Neuronal stem cell (in vitro differentiated cells): ENCODE data around the gene ROMO1.
"Not testable (repeated sequence)": the region's sequence is repeated elsewhere in the genome, so short reads cannot be mapped to it uniquely, and the experiment has no call there.

Experiments used
- DNase-seq: peaks from one replicate; pipeline ENCODE4 v3.0.0-alpha.2; 2013; ENCODE audit warnings: low spot score
- H2AFZ ChIP-seq: one replicate; pipeline ENCODE4 v1.6.1; 2013; ENCODE audit warnings: mild to moderate bottlenecking, low read length, inconsistent platforms
- H2AK5ac ChIP-seq: 2 replicates; pipeline ENCODE4 v1.6.1; 2013; ENCODE audit warnings: low read depth, mild to moderate bottlenecking, inconsistent platforms, low read length, moderate library complexity, mixed read lengths
- H2BK120ac ChIP-seq: 2 replicates; pipeline ENCODE4 v1.6.1; 2013; ENCODE audit warnings: low read depth, mild to moderate bottlenecking, inconsistent platforms, low read length, moderate library complexity, mixed read lengths
- H2BK12ac ChIP-seq: one replicate; pipeline ENCODE4 v1.6.1; 2013; ENCODE audit warnings: low read length, inconsistent platforms
- H2BK15ac ChIP-seq: 2 replicates; pipeline ENCODE4 v1.6.1; 2013; ENCODE audit warnings: mild to moderate bottlenecking, low read length, inconsistent platforms, mixed read lengths
- H2BK5ac ChIP-seq: one replicate; pipeline ENCODE4 v1.6.1; 2013; ENCODE audit warnings: inconsistent platforms, mild to moderate bottlenecking, low read length, moderate library complexity
- H3K14ac ChIP-seq: one replicate; pipeline ENCODE4 v1.6.1; 2013; ENCODE audit warnings: low read length, inconsistent platforms
- H3K18ac ChIP-seq: 2 replicates; pipeline ENCODE4 v1.6.1; 2013; ENCODE audit warnings: low read length, inconsistent platforms
- H3K23ac ChIP-seq: 2 replicates; pipeline ENCODE4 v1.6.1; 2013; ENCODE audit warnings: low read depth, mild to moderate bottlenecking, mixed read lengths, low read length, inconsistent platforms; ENCODE audit not compliant: poor library complexity
- H3K27ac ChIP-seq: replicated peaks from 3 replicates; pipeline ENCODE4 v1.5.1; 2013; ENCODE audit warnings: low read length, inconsistent platforms
- H3K27me3 ChIP-seq, 3 experiments: 2 replicates each; pipeline ENCODE4 v1.6.1; 2013; ENCODE audit warnings: low read length in 3 of 3, mild to moderate bottlenecking in 2 of 3, inconsistent platforms in 1 of 3, low read depth in 1 of 3, mixed read lengths in 1 of 3, moderate library complexity in 1 of 3; ENCODE audit not compliant: control insufficient read depth in 3 of 3, insufficient read depth in 3 of 3
- H3K36me3 ChIP-seq, 2 donors: replicated peaks in 1 of 2; 2 replicates each; pipeline ENCODE4 v1.6.1; 2013; ENCODE audit warnings: low read length in 2 of 2; ENCODE audit not compliant: control insufficient read depth in 2 of 2, insufficient read depth in 2 of 2
- H3K4ac ChIP-seq: 2 replicates; pipeline ENCODE4 v1.6.1; 2013; ENCODE audit warnings: inconsistent platforms, mild to moderate bottlenecking, low read length, moderate library complexity
- H3K4me1 ChIP-seq, 2 donors: 1 replicate in 1 of 2; 2 replicates in 1 of 2; pipeline ENCODE4 v1.6.1; 2013; ENCODE audit warnings: low read length in 2 of 2, low read depth in 1 of 2; ENCODE audit not compliant: control insufficient read depth in 2 of 2, insufficient read depth in 1 of 2
- H3K4me2 ChIP-seq: one replicate; pipeline ENCODE4 v1.6.1; 2013; ENCODE audit warnings: mild to moderate bottlenecking, low read length, inconsistent platforms; ENCODE audit not compliant: insufficient read depth, poor library complexity, severe bottlenecking
- H3K4me3 ChIP-seq, 2 donors: 2 replicates each; pipeline ENCODE4 v1.5.1; 2013; ENCODE audit warnings: low read length in 2 of 2, mild to moderate bottlenecking in 2 of 2, inconsistent platforms in 1 of 2, moderate library complexity in 1 of 2
- H3K79me1 ChIP-seq: one replicate; pipeline ENCODE4 v1.6.1; 2013; ENCODE audit warnings: low read depth, mild to moderate bottlenecking, inconsistent platforms, low read length, moderate library complexity
- H3K9ac ChIP-seq: one replicate; pipeline ENCODE4 v1.6.1; 2013; ENCODE audit warnings: mild to moderate bottlenecking, low read depth, low read length, inconsistent platforms; ENCODE audit not compliant: poor library complexity
- H3K9me3 ChIP-seq, 2 donors: replicated peaks in 1 of 2; 2 replicates each; pipeline versions ENCODE3 to v1.6.1; 2013; ENCODE audit warnings: low read length in 2 of 2, mild to moderate bottlenecking in 2 of 2, inconsistent platforms in 1 of 2, low read depth in 1 of 2, mixed read lengths in 1 of 2, moderate library complexity in 1 of 2; ENCODE audit not compliant: control insufficient read depth in 2 of 2, insufficient read depth in 1 of 2
- H4K8ac ChIP-seq: one replicate; pipeline ENCODE4 v1.6.1; 2013; ENCODE audit warnings: low read depth, mild to moderate bottlenecking, inconsistent platforms, low read length, moderate library complexity
- H4K91ac ChIP-seq: one replicate; pipeline ENCODE4 v1.6.1; 2013; ENCODE audit warnings: low read length, low read depth, mild to moderate bottlenecking, inconsistent platforms; ENCODE audit not compliant: poor library complexity
- WGBS, 2 donors: extraction: QIAGEN DNeasy Blood & Tissue Kit; methylation state at CpG; one replicate each; pipeline ENCODE4 v1.1.7; 2013; ENCODE audit warnings: missing lambda C conversion rate in 2 of 2, mixed read lengths in 1 of 2; ENCODE audit not compliant: insufficient read length in 2 of 2, insufficient replicate concordance in 1 of 2; ENCODE audit errors: extremely low coverage in 2 of 2; 5-methylcytosine and 5-hydroxymethylcytosine counted together

The ROMO1 gene

GRCh38 chr20:35742741-35743523, 43.7 kb downstream of the ROMO1 start:
- Histone ChIP-seq H3K27ac (peak overlapping the region; percentile 43), H4K91ac (no peak overlapping the region), H2AK5ac (no peak overlapping the region), H3K4ac (no peak overlapping the region), H3K14ac (no peak overlapping the region), H3K27me3 (no peaks in the 10 kb centered on the region), H4K8ac (no peak overlapping the region), H3K4me1 (peaks cover 7 to 15% of the 10 kb centered on the region in 2 donors), H3K36me3 (peaks cover 12 to 30% of the 10 kb centered on the region in 2 donors), H3K79me1 (peaks cover 3% of the 10 kb centered on the region), H2BK5ac (no peak overlapping the region), H3K23ac (no peak overlapping the region), H2BK120ac (no peak overlapping the region), H3K9ac (no peak overlapping the region), H3K18ac (no peak overlapping the region), H2BK15ac (no peak overlapping the region), H2AFZ (peak overlapping the region; percentile 65), H2BK12ac (no peak overlapping the region), H3K4me3 (peak overlapping the region; percentile 64 to 82), H3K9me3 (peaks cover 0 to 7% of the 10 kb centered on the region in 2 donors), H3K4me2 (peak overlapping the region; percentile 49)
- no peak for DNase-seq
- no CpG with 5 or more reads among the region's 8 CpGs for whole genome bisulfite sequencing, 2 donors

- Histone ChIP-seq H3K9me3 (peaks cover 0 to under 1% of the 10 kb centered on the region in 2 donors), H3K4ac (no peak overlapping the region), H2BK15ac (no peak overlapping the region), H3K23ac (no peak overlapping the region), H2AK5ac (no peak overlapping the region), H4K8ac (no peak overlapping the region), H3K4me3 (no peak overlapping the region), H3K4me1 (peaks cover 7 to 15% of the 10 kb centered on the region in 2 donors), H3K4me2 (no peak overlapping the region), H3K27me3 (no peaks in the 10 kb centered on the region), H2BK12ac (no peak overlapping the region), H3K79me1 (peaks cover 2% of the 10 kb centered on the region), H2AFZ (no peak overlapping the region), H2BK120ac (no peak overlapping the region), H3K18ac (no peak overlapping the region), H3K9ac (no peak overlapping the region), H3K27ac (no peak overlapping the region), H4K91ac (no peak overlapping the region), H2BK5ac (no peak overlapping the region), H3K14ac (no peak overlapping the region), H3K36me3 (peaks cover 6 to 21% of the 10 kb centered on the region in 2 donors)
- DNase-seq = no peak
- no CpG with 5 or more reads among the region's 15 CpGs for WGBS, 2 donors
Observed at GRCh38 chr20:35743693-35744491, 44.7 kb downstream of the ROMO1 start.

- H3K9me3 ChIP-seq, H2BK5ac ChIP-seq, DNase-seq, H4K8ac ChIP-seq, H3K9ac ChIP-seq, H3K27me3 ChIP-seq, H4K91ac ChIP-seq, H2BK15ac ChIP-seq, H2AK5ac ChIP-seq, H2BK120ac ChIP-seq, H3K18ac ChIP-seq, H3K4me3 ChIP-seq, H2BK12ac ChIP-seq, H3K4ac ChIP-seq, H3K27ac ChIP-seq, H3K4me2 ChIP-seq, H3K23ac ChIP-seq, H3K79me1 ChIP-seq, H3K14ac ChIP-seq, H2AFZ ChIP-seq: not testable (repeated sequence)
- Histone ChIP-seq H3K4me1 (peaks cover 5 to 15% of the 10 kb centered on the region in 2 donors), H3K36me3 (peaks cover 3 to 15% of the 10 kb centered on the region in 2 donors)
- no CpG with 5 or more reads among the region's 3 CpGs for WGBS, 2 donors
Observed at GRCh38 chr20:35744492-35744841, 45.3 kb downstream of the ROMO1 start.
